ENCODE results near the gene PLPP1.

Gene PLPP1

GRCh38 chr5:55492449-55492848 is 42.3 kb downstream of the PLPP1 start:
- no peak for TF ChIP-seq REST (IDR thresholded peaks at IDR 0.05; ENCODE audit: insufficient replicate concordance, low read depth)
- DNase-seq (ENCODE audit: low read depth in 1 of 2, low spot score in 1 of 2) = no peak
- Histone ChIP-seq H3K27ac (replicated peaks) (no peak overlapping the region), H3K27me3 (ENCODE audit: insufficient read depth, poor library complexity, severe bottlenecking) (no peaks in the 10 kb centered on the region), H3K4me3 (replicated peaks; ENCODE audit: insufficient read depth, low read length) (no peak overlapping the region)

DNA sequence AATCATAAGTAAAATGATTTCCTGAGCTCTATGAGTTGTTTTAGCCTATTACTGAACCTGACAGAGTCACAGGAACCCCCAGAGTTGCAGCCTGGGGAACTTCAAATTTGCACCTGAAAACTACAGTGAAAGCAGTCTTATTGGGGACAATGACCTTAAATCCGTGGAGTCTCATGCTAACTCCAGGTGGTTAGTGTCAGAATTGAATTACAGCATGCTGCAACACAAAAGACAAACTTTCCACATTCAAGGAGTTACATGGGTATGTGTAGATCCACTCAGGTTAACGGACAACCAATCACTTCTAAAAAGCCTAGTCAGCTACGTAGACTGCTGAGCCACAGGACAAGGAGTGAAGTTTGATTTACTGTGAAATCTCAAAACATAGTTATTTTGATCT is 49.7 kb downstream of the PLPP1 start:
- DNase-seq (ENCODE audit: low read depth in 1 of 2, low spot score in 1 of 2) = no peak
- Histone ChIP-seq H3K4me3 (replicated peaks; ENCODE audit: insufficient read depth, low read length) (no peak overlapping the region), H3K27ac (replicated peaks) (no peak overlapping the region), H3K27me3 (ENCODE audit: insufficient read depth, poor library complexity, severe bottlenecking) (no peaks in the 10 kb centered on the region)
- no peak for TF ChIP-seq SPI1 (IDR thresholded peaks at IDR 0.05; ENCODE audit: borderline replicate concordance, low read depth)
- TF ChIP-seq GABPA (IDR thresholded peaks at IDR 0.05; ENCODE audit: low read depth) = no peak
- no peak for TF ChIP-seq REST (IDR thresholded peaks at IDR 0.05; ENCODE audit: insufficient replicate concordance, low read depth)
- no peak for TF ChIP-seq POLR2AphosphoS5 (IDR thresholded peaks at IDR 0.05; ENCODE audit: low read depth)
- TF ChIP-seq, protein P1, sequence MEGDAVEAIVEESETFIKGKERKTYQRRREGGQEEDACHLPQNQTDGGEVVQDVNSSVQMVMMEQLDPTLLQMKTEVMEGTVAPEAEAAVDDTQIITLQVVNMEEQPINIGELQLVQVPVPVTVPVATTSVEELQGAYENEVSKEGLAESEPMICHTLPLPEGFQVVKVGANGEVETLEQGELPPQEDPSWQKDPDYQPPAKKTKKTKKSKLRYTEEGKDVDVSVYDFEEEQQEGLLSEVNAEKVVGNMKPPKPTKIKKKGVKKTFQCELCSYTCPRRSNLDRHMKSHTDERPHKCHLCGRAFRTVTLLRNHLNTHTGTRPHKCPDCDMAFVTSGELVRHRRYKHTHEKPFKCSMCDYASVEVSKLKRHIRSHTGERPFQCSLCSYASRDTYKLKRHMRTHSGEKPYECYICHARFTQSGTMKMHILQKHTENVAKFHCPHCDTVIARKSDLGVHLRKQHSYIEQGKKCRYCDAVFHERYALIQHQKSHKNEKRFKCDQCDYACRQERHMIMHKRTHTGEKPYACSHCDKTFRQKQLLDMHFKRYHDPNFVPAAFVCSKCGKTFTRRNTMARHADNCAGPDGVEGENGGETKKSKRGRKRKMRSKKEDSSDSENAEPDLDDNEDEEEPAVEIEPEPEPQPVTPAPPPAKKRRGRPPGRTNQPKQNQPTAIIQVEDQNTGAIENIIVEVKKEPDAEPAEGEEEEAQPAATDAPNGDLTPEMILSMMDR (IDR thresholded peaks at IDR 0.05; ENCODE audit: insufficient read depth, low read length) = no peak

DNA sequence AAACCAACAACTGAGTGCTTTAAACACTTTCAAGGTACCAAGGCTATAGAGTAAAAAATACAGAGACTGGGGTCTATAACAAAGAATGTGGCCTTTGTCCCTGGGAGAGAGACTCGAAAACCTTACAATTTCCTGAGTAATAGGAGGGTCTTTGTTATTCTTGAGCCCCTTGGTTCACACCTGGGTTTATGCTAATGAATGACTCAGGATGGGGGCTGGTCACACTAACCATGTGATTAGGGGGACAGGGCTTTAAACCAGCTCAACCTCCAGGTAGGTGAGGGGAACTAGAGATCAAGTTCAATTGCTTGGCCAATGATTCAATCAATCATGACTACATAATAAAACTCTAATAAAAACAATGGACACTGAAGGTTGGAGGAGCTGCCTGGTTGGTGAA is 50.2 kb downstream of the PLPP1 start:
- no peak for DNase-seq (ENCODE audit: low read depth in 1 of 2, low spot score in 1 of 2)
- Histone ChIP-seq H3K4me3 (replicated peaks; ENCODE audit: insufficient read depth, low read length) (no peak overlapping the region), H3K27ac (replicated peaks) (no peak overlapping the region), H3K27me3 (ENCODE audit: insufficient read depth, poor library complexity, severe bottlenecking) (no peaks in the 10 kb centered on the region)
- no peak for TF ChIP-seq REST (IDR thresholded peaks at IDR 0.05; ENCODE audit: insufficient replicate concordance, low read depth)
- no peak for TF ChIP-seq SPI1 (IDR thresholded peaks at IDR 0.05; ENCODE audit: borderline replicate concordance, low read depth)
- TF ChIP-seq, protein P1 (IDR thresholded peaks at IDR 0.05; ENCODE audit: insufficient read depth, low read length) = no peak
- no peak for TF ChIP-seq POLR2AphosphoS5 (IDR thresholded peaks at IDR 0.05; ENCODE audit: low read depth)
- no peak for TF ChIP-seq GABPA (IDR thresholded peaks at IDR 0.05; ENCODE audit: low read depth)

DNA sequence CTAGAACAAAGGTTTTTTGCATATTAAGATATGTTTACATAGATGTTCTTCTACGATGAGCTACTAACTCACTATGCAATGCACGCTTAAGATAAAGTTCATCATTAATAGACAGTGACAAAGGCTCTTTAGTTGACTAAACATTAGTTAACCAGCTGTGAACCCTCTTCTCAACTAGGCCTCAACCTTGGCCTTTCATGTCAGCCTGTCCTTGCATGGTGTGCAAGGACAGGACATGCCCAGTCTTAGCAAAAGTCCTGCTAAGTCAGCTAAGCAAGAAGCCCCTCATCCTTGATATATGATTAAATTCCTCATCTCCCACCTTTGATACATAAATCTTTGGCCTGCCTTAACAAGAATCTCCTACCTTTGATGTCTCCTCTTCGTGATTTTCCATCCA is 50.9 kb downstream of the PLPP1 start:
- Histone ChIP-seq H3K27ac (replicated peaks) (no peak overlapping the region), H3K4me3 (replicated peaks; ENCODE audit: insufficient read depth, low read length) (no peak overlapping the region), H3K27me3 (ENCODE audit: insufficient read depth, poor library complexity, severe bottlenecking) (no peaks in the 10 kb centered on the region)
- TF ChIP-seq GABPA (IDR thresholded peaks at IDR 0.05; ENCODE audit: low read depth) = no peak
- no peak for TF ChIP-seq SPI1 (IDR thresholded peaks at IDR 0.05; ENCODE audit: borderline replicate concordance, low read depth)
- TF ChIP-seq, protein P1 (IDR thresholded peaks at IDR 0.05; ENCODE audit: insufficient read depth, low read length) = no peak
- no peak for TF ChIP-seq REST (IDR thresholded peaks at IDR 0.05; ENCODE audit: insufficient replicate concordance, low read depth)
- TF ChIP-seq POLR2AphosphoS5 (IDR thresholded peaks at IDR 0.05; ENCODE audit: low read depth) = no peak
- DNase-seq (ENCODE audit: low read depth in 1 of 2, low spot score in 1 of 2) = no peak
